HepG2 (cell line): ENCODE measurements around the gene MAN2C1. TPM values are rescaled to one million over a fixed set of nuclear protein-coding genes. Genes with fewer than 3 reads are reported as not detected.

Experiments
- ARHGAP35 ChIP-seq: sonication (generic); formaldehyde crosslinking; IDR thresholded peaks from 2 replicates; pipeline ENCODE4 v1.9.0; 2022; ENCODE audit warnings: mild to moderate bottlenecking, inconsistent platforms, moderate library complexity, missing genetic modification reagents, borderline replicate concordance
- ATRX ChIP-seq: sonication (generic); formaldehyde crosslinking; IDR thresholded peaks from 2 replicates; pipeline ENCODE4 v1.4.0; 2020; ENCODE audit warnings: missing genetic modification reagents, borderline replicate concordance
- BCL3 ChIP-seq: sonication (generic); formaldehyde crosslinking; IDR thresholded peaks from 2 replicates; pipeline ENCODE4 v1.5.1; 2020; ENCODE audit warnings: mild to moderate bottlenecking, missing genetic modification reagents, moderate library complexity
- DRAP1 ChIP-seq: IDR thresholded peaks from 2 replicates; pipeline ENCODE4 v1.6.1; 2016; ENCODE audit warnings: missing genetic modification reagents, missing compliant biosample characterization
- ELF4 ChIP-seq: sonication (generic); formaldehyde crosslinking; IDR thresholded peaks from 2 replicates; pipeline ENCODE4 v1.5.0; 2020; ENCODE audit warnings: missing genetic modification reagents, mild to moderate bottlenecking, moderate library complexity, borderline replicate concordance
- IKZF1 ChIP-seq: fragments of 450-650 bp; IDR thresholded peaks from 2 replicates; pipeline ENCODE4 v1.7.1; 2016
- KLF9 ChIP-seq: IDR thresholded peaks from 2 replicates; pipeline ENCODE4 v1.6.1; 2016; ENCODE audit warnings: low read depth
- ZBTB33 ChIP-seq: sonication (generic); formaldehyde crosslinking; IDR thresholded peaks from 2 replicates; pipeline ENCODE4 v1.4.0; 2020; ENCODE audit warnings: missing genetic modification reagents
- ZFP37 ChIP-seq: sonication (generic); formaldehyde crosslinking; IDR thresholded peaks from 2 replicates; pipeline ENCODE4 v1.4.0; 2020; ENCODE audit warnings: missing genetic modification reagents, borderline replicate concordance
- ZFY ChIP-seq: sonication (generic); formaldehyde crosslinking; IDR thresholded peaks from 2 replicates; pipeline ENCODE4 v1.4.0; 2020; ENCODE audit warnings: missing genetic modification reagents
- ZMAT3 ChIP-seq: sonication (generic); formaldehyde crosslinking; conservative IDR thresholded peaks from 2 replicates; pipeline ENCODE4 v1.7.0; 2021; ENCODE audit warnings: missing genetic modification reagents
- ZNF101 ChIP-seq: sonication (generic); formaldehyde crosslinking; IDR thresholded peaks from 2 replicates; pipeline ENCODE4 v1.4.0; 2020; ENCODE audit warnings: mild to moderate bottlenecking, low read depth, missing genetic modification reagents, borderline replicate concordance
- ZNF235 ChIP-seq: sonication (generic); formaldehyde crosslinking; IDR thresholded peaks from 2 replicates; pipeline ENCODE4 v1.8.1; 2023; ENCODE audit warnings: mild to moderate bottlenecking, missing genetic modification reagents, borderline replicate concordance
- ZNF274 ChIP-seq: sonication (generic); formaldehyde crosslinking; IDR thresholded peaks from 2 replicates; pipeline ENCODE4 v1.5.1; 2020; ENCODE audit warnings: mild to moderate bottlenecking, missing genetic modification reagents
- ZNF317 ChIP-seq: sonication (generic); formaldehyde crosslinking; IDR thresholded peaks from 2 replicates; pipeline ENCODE4 v1.5.0; 2020; ENCODE audit warnings: mild to moderate bottlenecking, missing genetic modification reagents
- ZNF329 ChIP-seq: sonication (generic); formaldehyde crosslinking; IDR thresholded peaks from 2 replicates; pipeline ENCODE4 v1.9.0; 2021; ENCODE audit warnings: low read depth, mild to moderate bottlenecking, missing genetic modification reagents
- ZNF367 ChIP-seq: sonication (generic); formaldehyde crosslinking; IDR thresholded peaks from 2 replicates; pipeline ENCODE4 v1.4.0; 2020; ENCODE audit warnings: missing genetic modification reagents, borderline replicate concordance
- ZNF44 ChIP-seq: sonication (generic); formaldehyde crosslinking; IDR thresholded peaks from 2 replicates; pipeline ENCODE4 v1.5.1; 2020; ENCODE audit warnings: mild to moderate bottlenecking, missing genetic modification reagents
- ZNF546 ChIP-seq: sonication (generic); formaldehyde crosslinking; conservative IDR thresholded peaks from 2 replicates; pipeline ENCODE4 v1.8.1; 2023; ENCODE audit warnings: mild to moderate bottlenecking, missing genetic modification reagents
- ZNF547 ChIP-seq: sonication (generic); formaldehyde crosslinking; IDR thresholded peaks from 2 replicates; pipeline ENCODE4 v1.5.1; 2020; ENCODE audit warnings: mild to moderate bottlenecking, missing genetic modification reagents
- ZNF576 ChIP-seq: sonication (generic); formaldehyde crosslinking; IDR thresholded peaks from 2 replicates; pipeline ENCODE4 v1.4.0; 2020; ENCODE audit warnings: mild to moderate bottlenecking, missing genetic modification reagents
- ZNF687 ChIP-seq: sonication (generic); formaldehyde crosslinking; IDR thresholded peaks from 2 replicates; pipeline ENCODE4 v1.5.1; 2020; ENCODE audit warnings: mild to moderate bottlenecking, missing genetic modification reagents, moderate library complexity
- polyA plus RNA-seq, 8 experiments: library from polyadenylated mRNA; depleted of rRNA in 3 of 8; stranded (reverse) in 7 of 8; unstranded in 1 of 8; fragments of >200 nt; fragmentation: Illumina TruSeq in 4 of 8; extraction: Trizol in 4 of 8; gene quantifications; 2 replicates each; pipeline versions ENCODE4 v1.2.1 to v1.2.3, GENCODE V29; 2011 to 2016; ENCODE audit warnings: low read depth in 4 of 8, missing spikeins in 1 of 8, mixed read lengths in 1 of 8; ENCODE audit not compliant: insufficient read depth in 1 of 8
- total RNA-seq, 5 experiments: library from RNA; depleted of rRNA; stranded (reverse); fragments of >200 nt; fragmentation: Illumina TruSeq; extraction: Trizol; gene quantifications; 2 replicates each; pipeline ENCODE4 v1.2.3, GENCODE V29; 2016; ENCODE audit warnings: low read depth in 1 of 5

The MAN2C1 gene
- total and polyA plus RNA-seq, 2 of the 13 experiments (the other 11 are each of a cell fraction or from before 2014, with no cell fraction given) = 62.6 to 71.0 TPM

GRCh38 chr15:75348562-75349350, 19.7 kb downstream of the MAN2C1 start (continued):
- TF ChIP-seq ELF4 (no peak), ZNF687 (peak; percentile 36), ATRX (no peak), ZNF317 (CRISPR knock-in tag) (0 out of 2 replicates have a peak, but pooled peaks have one; percentile 37), ZNF547 (CRISPR knock-in tag) (no peak), DRAP1 (no peak), ZNF274 (CRISPR knock-in tag) (peak; percentile 29; the same call in 1 of the 2 replicates), BCL3 (CRISPR knock-in tag) (no peak), ZNF329 (no peak), ZFP37 (CRISPR knock-in tag) (no peak), ZFY (CRISPR knock-in tag) (peak; percentile 50; the same call in 1 of the 2 replicates), ZNF235 (CRISPR knock-in tag) (no peak), ZBTB33 (CRISPR knock-in tag) (peak; percentile 98), KLF9 (CRISPR knock-in tag) (no peak), ZNF546 (CRISPR knock-in tag) (no peak), ZMAT3 (CRISPR knock-in tag) (no peak), IKZF1 (no peak), ZNF576 (no peak), ZNF101 (no peak), ZNF44 (CRISPR knock-in tag) (no peak), ARHGAP35 (no peak), ZNF367 (CRISPR knock-in tag) (no peak)
